Caco-2 (cell line): ENCODE measurements around the gene KCNIP4. TPM values are rescaled to one million over a fixed set of nuclear protein-coding genes. Genes with fewer than 3 reads are reported as not detected.

Experiments used
- BruUV-seq: library from RNA; stranded (reverse); fragments of 400-500 nt; replicated peaks from 2 replicates; lab custom pipeline; 2021; lab: Mats Ljungman, UMichigan
- CTCF ChIA-PET: fragments of 300-600 bp; sonication (Branson Sonifier 250); formaldehyde crosslinking; loops from one replicate; lab custom pipeline; 2022; ENCODE audit warnings: antibody characterized with exemption; lab: Charles Lee
- POLR2A ChIA-PET: fragments of 300-600 bp; sonication (Branson Sonifier 250); formaldehyde crosslinking; loops from one replicate; lab custom pipeline; 2022; ENCODE audit warnings: antibody characterized with exemption; lab: Charles Lee
- DNase-seq, 2 experiments: peaks; one replicate each; pipeline versions ENCODE4 v3.0.0 to v3.0.0-alpha.2; 2020 to 2022
- H3K27me3 ChIP-seq: replicated peaks from 2 replicates; pipeline ENCODE4 v1.6.0; 2011; ENCODE audit warnings: low read length; ENCODE audit not compliant: control insufficient read depth, insufficient read depth
- H3K36me3 ChIP-seq: 2 replicates; pipeline ENCODE4 v1.5.1; 2011; ENCODE audit warnings: low read length; ENCODE audit not compliant: control insufficient read depth, insufficient read depth
- H3K4me1 ChIP-seq: fragments of 250-450 bp; sonication (Bioruptor Pico); 2 replicates; pipeline ENCODE4 v1.5.1; 2020; ENCODE audit warnings: mild to moderate bottlenecking
- H3K4me3 ChIP-seq: 2 replicates; pipeline ENCODE4 v1.5.1; 2011; ENCODE audit warnings: low read depth, mild to moderate bottlenecking, control low read depth, low read length
- H3K9me3 ChIP-seq: fragments of 250-450 bp; sonication (Bioruptor Pico); 2 replicates; pipeline ENCODE4 v1.5.1; 2020; ENCODE audit warnings: mild to moderate bottlenecking, moderate library complexity
- H3K27ac Mint-ChIP-seq: one replicate; pipeline ENCODE4 v1.8.0; 2022; ENCODE audit warnings: mixed read lengths; ENCODE audit not compliant: unreplicated experiment
- H3K27me3 Mint-ChIP-seq: one replicate; pipeline ENCODE4 v1.8.0; 2022; ENCODE audit warnings: mixed read lengths; ENCODE audit not compliant: insufficient read depth, unreplicated experiment
- H3K36me3 Mint-ChIP-seq: one replicate; pipeline ENCODE4 v1.8.0; 2022; ENCODE audit warnings: mild to moderate bottlenecking, mixed read lengths; ENCODE audit not compliant: insufficient read depth, unreplicated experiment
- H3K4me1 Mint-ChIP-seq: one replicate; pipeline ENCODE4 v1.8.0; 2022; ENCODE audit warnings: low read depth, mixed read lengths; ENCODE audit not compliant: unreplicated experiment
- H3K4me3 Mint-ChIP-seq: one replicate; pipeline ENCODE4 v1.8.0; 2022; ENCODE audit warnings: mild to moderate bottlenecking, moderate library complexity, mixed read lengths; ENCODE audit not compliant: unreplicated experiment
- H3K9me3 Mint-ChIP-seq: one replicate; pipeline ENCODE4 v1.8.0; 2022; ENCODE audit warnings: mixed read lengths; ENCODE audit not compliant: unreplicated experiment
- CTCF ChIP-seq, 2 experiments: fragments of 200-600 bp in 1 of 2; IDR thresholded peaks; 1 replicate in 1 of 2; 2 replicates in 1 of 2; pipeline versions ENCODE4 v1.5.1 to v1.8.0; 2011 to 2022; ENCODE audit warnings: antibody characterized with exemption in 1 of 2, control low read depth in 1 of 2, inconsistent platforms in 1 of 2, low read depth in 1 of 2, low read length in 1 of 2, mild to moderate bottlenecking in 1 of 2, moderate library complexity in 1 of 2; ENCODE audit not compliant: insufficient read depth in 1 of 2, severe bottlenecking in 1 of 2, unreplicated experiment in 1 of 2
- intact Hi-C: fragments of 100-400 bp; cut with micrococcal nuclease; formaldehyde crosslinking; loops from one replicate; pipeline ENCODE4 v1.10.0; 2022; ENCODE audit not compliant: unreplicated experiment
- total RNA-seq: library from RNA; stranded (reverse); gene quantifications from 2 replicates; pipeline ENCODE4 v1.2.3, GENCODE V29; 2022

KCNIP4 gene
- total RNA-seq, 1 experiment from 2014 or later: not detected

GRCh38 chr4:20860878-20861277 is 1087.7 kb downstream of the KCNIP4 start:
- Mint-ChIP-seq H3K27ac (no peak overlapping the region), H3K4me3 (no peak overlapping the region), H3K27me3 (no peaks in the 10 kb centered on the region), H3K36me3 (no peaks in the 10 kb centered on the region), H3K9me3 (no peaks in the 10 kb centered on the region), H3K4me1 (no peaks in the 10 kb centered on the region)
- CTCF ChIA-PET: no interaction called here
- POLR2A ChIA-PET: no interaction called here
- Histone ChIP-seq H3K9me3 (no peaks in the 10 kb centered on the region), H3K4me1 (no peaks in the 10 kb centered on the region), H3K36me3 (no peaks in the 10 kb centered on the region), H3K4me3 (no peak overlapping the region), H3K27me3 (no peaks in the 10 kb centered on the region)
- no peak for DNase-seq
- intact Hi-C loops: no loop called here
- BruUV-seq: no TSS peak
- TF ChIP-seq CTCF (IDR thresholded peaks at IDR 0.05; ENCODE audit: insufficient read depth in 1 of 2, low read depth in 1 of 2, low read length in 1 of 2, severe bottlenecking in 1 of 2, unreplicated experiment in 1 of 2): no peak

DNA sequence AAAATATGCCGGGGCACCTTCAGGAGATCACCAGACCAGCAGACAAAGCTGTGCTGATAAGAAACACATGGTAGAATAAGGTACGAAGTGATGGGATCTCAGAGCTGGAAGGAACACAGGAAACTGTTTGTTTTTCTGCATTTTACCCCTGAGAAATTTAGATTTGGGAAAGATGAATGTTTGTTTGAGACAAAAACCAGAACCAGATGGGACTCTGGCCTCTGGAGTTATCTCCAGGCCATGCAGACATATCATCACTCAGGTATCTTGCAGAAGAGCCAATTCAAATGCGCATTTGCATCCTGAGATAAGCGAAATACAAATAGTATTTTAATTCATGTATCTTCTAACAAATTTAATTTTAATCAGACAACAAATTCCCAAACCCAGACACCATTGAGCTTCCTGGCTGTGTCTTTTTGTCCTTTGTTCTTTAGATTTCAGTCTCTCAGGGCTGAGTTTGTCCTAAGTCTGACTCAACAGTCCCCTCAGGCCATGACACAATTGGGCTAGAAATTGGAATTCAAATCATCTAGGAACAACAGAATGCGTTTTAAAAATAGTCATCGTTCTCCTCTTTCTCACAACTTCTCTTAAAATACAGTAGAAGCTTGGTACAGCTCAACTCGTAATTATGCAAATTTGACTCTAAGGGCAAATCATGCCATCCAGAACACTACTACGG is 1089.3 kb downstream of the KCNIP4 start:
- no peak for TF ChIP-seq CTCF (IDR thresholded peaks at IDR 0.05; ENCODE audit: insufficient read depth in 1 of 2, low read depth in 1 of 2, low read length in 1 of 2, severe bottlenecking in 1 of 2, unreplicated experiment in 1 of 2)
- no peaks in the 10 kb centered on the region for H3K9me3 Mint-ChIP-seq
- H3K27me3 Mint-ChIP-seq: no peaks in the 10 kb centered on the region
- POLR2A ChIA-PET: no interaction called here
- no peak overlapping the region for H3K4me3 Mint-ChIP-seq
- intact Hi-C loops: no loop called here
- CTCF ChIA-PET: no interaction called here
- no peaks in the 10 kb centered on the region for H3K36me3 ChIP-seq
- H3K36me3 Mint-ChIP-seq: no peaks in the 10 kb centered on the region
- no peak overlapping the region for H3K4me3 ChIP-seq
- no peaks in the 10 kb centered on the region for H3K4me1 ChIP-seq
- no peaks in the 10 kb centered on the region for H3K4me1 Mint-ChIP-seq
- H3K9me3 ChIP-seq: no peaks in the 10 kb centered on the region
- no peak for DNase-seq
- H3K27me3 ChIP-seq: no peaks in the 10 kb centered on the region
- H3K27ac Mint-ChIP-seq: no peak overlapping the region
- no TSS peak for BruUV-seq

GRCh38 chr4:20857081-20857480 is 1091.5 kb downstream of the KCNIP4 start:
- Mint-ChIP-seq H3K27ac (no peak overlapping the region), H3K27me3 (no peaks in the 10 kb centered on the region), H3K4me1 (no peaks in the 10 kb centered on the region), H3K4me3 (no peak overlapping the region), H3K36me3 (no peaks in the 10 kb centered on the region), H3K9me3 (no peaks in the 10 kb centered on the region)
- DNase-seq: no peak
- H3K4me3 ChIP-seq: no peak overlapping the region
- ChIA-PET CTCF (no interaction called here), POLR2A (no interaction called here)
- intact Hi-C loops: no loop called here
- TF ChIP-seq CTCF (IDR thresholded peaks at IDR 0.05; ENCODE audit: insufficient read depth in 1 of 2, low read depth in 1 of 2, low read length in 1 of 2, severe bottlenecking in 1 of 2, unreplicated experiment in 1 of 2): no peak
- no peaks in the 10 kb centered on the region for H3K9me3 ChIP-seq
- BruUV-seq: no TSS peak
- no peaks in the 10 kb centered on the region for H3K36me3 ChIP-seq
- no peaks in the 10 kb centered on the region for H3K4me1 ChIP-seq
- H3K27me3 ChIP-seq: no peaks in the 10 kb centered on the region
